Transverse colon (tissue), 4 donors: ENCODE measurements around the gene CLSTN2. TPM values are rescaled to one million over a fixed set of nuclear protein-coding genes. Genes with fewer than 3 reads are reported as not detected.

ENCODE experiments used
- DNase-seq: peaks from one replicate; pipeline ENCODE4 v3.0.0-alpha.2; 2019
- H3K27ac ChIP-seq, 4 donors: fragments of 200-600 bp; sonication (generic); 2 replicates each; pipeline ENCODE4 v1.5.1; 2016 to 2018; ENCODE audit warnings: inconsistent platforms in 4 of 4
- H3K27me3 ChIP-seq: fragments of 200-600 bp; sonication (generic); 2 replicates; pipeline ENCODE4 v1.5.1; 2017; ENCODE audit warnings: inconsistent platforms
- H3K36me3 ChIP-seq, 4 donors: fragments of 200-600 bp; sonication (generic); 2 replicates each; pipeline ENCODE4 v1.5.1; 2017 to 2019; ENCODE audit warnings: inconsistent platforms in 4 of 4
- H3K4me1 ChIP-seq, 4 donors: fragments of 200-600 bp; sonication (generic); 2 replicates each; pipeline ENCODE4 v1.5.1; 2017 to 2020; ENCODE audit warnings: inconsistent platforms in 4 of 4
- H3K4me3 ChIP-seq, 4 donors: fragments of 200-600 bp; sonication (generic); 1 replicate in 1 of 4; 2 replicates in 3 of 4; pipeline versions ENCODE4 v1.5.1 to v1.6.1; 2017 to 2019; ENCODE audit warnings: inconsistent platforms in 4 of 4
- H3K9me3 ChIP-seq, 2 donors: fragments of 200-600 bp; sonication (generic); 2 replicates each; pipeline ENCODE4 v1.5.1; 2017 to 2019; ENCODE audit warnings: inconsistent platforms in 2 of 2
- EP300 ChIP-seq: sonication (generic); formaldehyde crosslinking; IDR thresholded peaks from one replicate; pipeline ENCODE4 v1.6.1; 2017; ENCODE audit warnings: antibody characterized with exemption, low read depth
- POLR2A ChIP-seq: fragments of 450-650 bp; IDR thresholded peaks from one replicate; pipeline ENCODE4 v1.6.1; 2016; ENCODE audit warnings: antibody characterized with exemption, mild to moderate bottlenecking, moderate library complexity
- POLR2AphosphoS5 ChIP-seq, 3 donors: sonication (generic); formaldehyde crosslinking; IDR thresholded peaks; one replicate each; pipeline ENCODE4 v1.6.1; 2016; ENCODE audit warnings: antibody characterized with exemption in 3 of 3
- WGBS, 2 donors: methylation state at CpG; one replicate each; pipeline ENCODE4 v1.1.5; 2018; ENCODE audit warnings: low coverage in 1 of 2; 5-methylcytosine and 5-hydroxymethylcytosine counted together
- in situ Hi-C, 4 donors: fragments of 200-750 bp; cut with MboI; loops; one replicate each; pipeline versions ENCODE4 v1.15.0 to v1.15.1; 2017; ENCODE audit warnings: low sequenced_read_pairs in 3 of 4, low pct_ligation_motif_present in 1 of 4, low pct_unique_long_range_greater_than_20kb in 1 of 4
- intact Hi-C: fragments of 100-400 bp; cut with DNase I; formaldehyde crosslinking; loops from one replicate; pipeline ENCODE4 v1.15.1; 2023; ENCODE audit warnings: low total_unique reads
- total RNA-seq, 4 donors: library from RNA; depleted of rRNA; stranded (reverse); fragments of >200 nt; gene quantifications; one replicate each; pipeline ENCODE4 v1.1.0, GENCODE V29; 2016
- TF ChIP-seq, protein P1 (sequence below), 5 experiments: fragments of 200-600 bp in 3 of 5; fragments of 450-650 bp in 2 of 5; sonication (generic) in 3 of 5; IDR thresholded peaks; 1 replicate in 2 of 5; 2 replicates in 3 of 5; pipeline ENCODE4 v1.5.1; 2016 to 2017; ENCODE audit warnings: antibody characterized with exemption in 5 of 5, inconsistent platforms in 3 of 5, mild to moderate bottlenecking in 2 of 5, moderate library complexity in 1 of 5

The CLSTN2 gene
- total RNA-seq, 4 donors from 2014 or later: 0.60 to 9.0 (median 2.2) TPM

DNA sequence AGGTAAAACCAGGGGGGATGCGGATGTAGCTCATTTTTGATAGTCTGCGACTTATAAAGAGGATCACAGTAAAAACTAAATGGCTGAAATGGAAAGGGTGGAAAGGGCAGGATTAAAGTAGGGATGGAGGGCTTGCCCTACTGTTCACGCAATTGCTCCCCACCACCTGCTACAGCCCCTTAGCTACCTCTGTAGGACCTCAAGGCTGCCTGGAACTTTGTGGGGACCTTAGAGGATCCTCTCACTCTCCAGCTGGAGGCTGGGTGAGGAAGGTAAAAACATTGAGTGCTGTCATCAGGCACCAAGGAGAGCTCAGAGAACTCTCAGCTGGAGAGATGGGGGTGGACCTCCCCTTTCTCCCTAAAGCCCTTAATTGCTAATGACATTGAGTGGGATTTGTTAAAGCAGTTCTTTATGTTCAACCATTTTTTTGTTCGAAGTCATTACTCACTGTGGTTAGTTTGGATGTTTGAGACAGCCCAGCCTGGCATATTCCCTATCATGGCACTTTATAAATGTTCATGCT lies 213.0 kb downstream of the CLSTN2 start:
- TF ChIP-seq POLR2A (no peak), POLR2AphosphoS5 (IDR thresholded peaks at IDR 0.05) (no peak), EP300 (no peak)
- TF ChIP-seq, protein P1, sequence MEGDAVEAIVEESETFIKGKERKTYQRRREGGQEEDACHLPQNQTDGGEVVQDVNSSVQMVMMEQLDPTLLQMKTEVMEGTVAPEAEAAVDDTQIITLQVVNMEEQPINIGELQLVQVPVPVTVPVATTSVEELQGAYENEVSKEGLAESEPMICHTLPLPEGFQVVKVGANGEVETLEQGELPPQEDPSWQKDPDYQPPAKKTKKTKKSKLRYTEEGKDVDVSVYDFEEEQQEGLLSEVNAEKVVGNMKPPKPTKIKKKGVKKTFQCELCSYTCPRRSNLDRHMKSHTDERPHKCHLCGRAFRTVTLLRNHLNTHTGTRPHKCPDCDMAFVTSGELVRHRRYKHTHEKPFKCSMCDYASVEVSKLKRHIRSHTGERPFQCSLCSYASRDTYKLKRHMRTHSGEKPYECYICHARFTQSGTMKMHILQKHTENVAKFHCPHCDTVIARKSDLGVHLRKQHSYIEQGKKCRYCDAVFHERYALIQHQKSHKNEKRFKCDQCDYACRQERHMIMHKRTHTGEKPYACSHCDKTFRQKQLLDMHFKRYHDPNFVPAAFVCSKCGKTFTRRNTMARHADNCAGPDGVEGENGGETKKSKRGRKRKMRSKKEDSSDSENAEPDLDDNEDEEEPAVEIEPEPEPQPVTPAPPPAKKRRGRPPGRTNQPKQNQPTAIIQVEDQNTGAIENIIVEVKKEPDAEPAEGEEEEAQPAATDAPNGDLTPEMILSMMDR (IDR thresholded peaks at IDR 0.05): no peak

DNA sequence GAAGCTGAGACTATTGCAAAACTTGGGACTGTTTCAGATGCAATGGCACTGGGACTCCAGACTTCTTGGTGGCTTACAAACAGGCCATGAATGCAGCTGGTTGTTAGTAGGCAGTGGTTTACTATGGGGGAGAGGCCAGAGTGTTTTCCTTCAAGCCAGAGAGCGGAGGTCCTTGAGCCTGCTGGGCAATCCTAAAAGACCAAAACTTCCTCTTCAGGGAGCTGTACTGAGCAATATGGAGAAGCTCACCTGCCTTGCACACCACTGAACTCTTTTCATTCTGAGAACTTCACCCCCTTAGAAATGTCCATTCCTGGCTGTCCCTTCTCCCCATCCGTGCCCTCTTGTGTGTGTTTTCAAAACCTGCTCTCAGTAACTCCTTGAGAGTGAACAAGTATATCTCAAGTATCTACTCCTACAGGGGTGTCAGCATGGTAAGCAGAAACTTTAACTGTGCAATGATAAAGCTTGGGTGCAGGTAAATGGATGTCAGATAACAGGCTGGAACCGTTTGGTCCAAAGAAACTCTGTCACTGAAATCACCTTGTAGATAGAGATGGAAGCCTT lies 213.9 kb downstream of the CLSTN2 start:
- in situ Hi-C loops (no loop called here), intact Hi-C loops (no loop called here)
- H3K27ac ChIP-seq: no peak overlapping the region
- H3K4me1 ChIP-seq: no peaks in the 10 kb centered on the region
- TF ChIP-seq POLR2AphosphoS5 (IDR thresholded peaks at IDR 0.05): no peak
- TF ChIP-seq EP300: no peak
- TF ChIP-seq, protein P1 (IDR thresholded peaks at IDR 0.05): no peak
- TF ChIP-seq POLR2A: no peak
- H3K36me3 ChIP-seq: no peaks in the 10 kb centered on the region
- no peak for DNase-seq
- no peaks in the 10 kb centered on the region for H3K27me3 ChIP-seq
- H3K4me3 ChIP-seq: no peak overlapping the region
- H3K9me3 ChIP-seq: no peaks in the 10 kb centered on the region
- WGBS, 2 donors: 88% methylated on average over 3 of the region's 3 CpGs; no CpG with 5 or more reads in 1 of the 2 donors

More for the DNA sequence above, 213.0 kb downstream of the CLSTN2 start:
- 87 to 94% methylated on average over 3 to 4 of the region's 4 CpGs for WGBS, 2 donors
- Histone ChIP-seq H3K36me3 (no peaks in the 10 kb centered on the region), H3K27ac (no peak overlapping the region), H3K4me1 (no peaks in the 10 kb centered on the region), H3K27me3 (no peaks in the 10 kb centered on the region), H3K9me3 (no peaks in the 10 kb centered on the region), H3K4me3 (no peak overlapping the region)
- in situ Hi-C loops: no loop called here
- no peak for DNase-seq
- intact Hi-C loops: no loop called here

DNA sequence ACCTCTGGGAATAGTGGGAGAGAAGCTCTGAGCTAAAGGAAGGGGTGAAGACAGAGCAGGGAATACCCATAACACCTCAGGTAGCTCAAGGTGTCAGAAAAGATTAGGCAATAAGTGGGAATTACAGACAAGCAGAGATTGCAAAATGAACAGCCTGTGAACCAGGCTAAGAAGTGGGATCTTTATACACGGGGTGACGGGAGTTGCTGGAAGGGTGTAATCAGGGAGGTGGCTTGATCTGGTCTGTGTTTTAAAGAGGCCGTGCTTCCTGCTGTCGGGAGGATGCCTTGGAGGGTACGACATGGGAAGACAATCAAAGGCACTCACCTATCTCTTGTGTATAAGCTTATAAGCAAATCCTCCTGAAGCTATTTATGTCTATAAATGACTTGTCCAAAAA lies 216.3 kb downstream of the CLSTN2 start:
- no peaks in the 10 kb centered on the region for H3K27me3 ChIP-seq
- TF ChIP-seq POLR2A (no peak), POLR2AphosphoS5 (IDR thresholded peaks at IDR 0.05) (no peak), EP300 (no peak)
- TF ChIP-seq, protein P1 (IDR thresholded peaks at IDR 0.05): no peak
- in situ Hi-C loops: no loop called here
- intact Hi-C loops: no loop called here
- no peak for DNase-seq
- no peaks in the 10 kb centered on the region for H3K36me3 ChIP-seq
- H3K4me3 ChIP-seq: no peak overlapping the region
- H3K4me1 ChIP-seq: no peaks in the 10 kb centered on the region
- H3K9me3 ChIP-seq: no peaks in the 10 kb centered on the region
- WGBS, 2 donors: 80% methylated on average over 5 of the region's 5 CpGs; no CpG with 5 or more reads in 1 of the 2 donors
- H3K27ac ChIP-seq: no peak overlapping the region

DNA sequence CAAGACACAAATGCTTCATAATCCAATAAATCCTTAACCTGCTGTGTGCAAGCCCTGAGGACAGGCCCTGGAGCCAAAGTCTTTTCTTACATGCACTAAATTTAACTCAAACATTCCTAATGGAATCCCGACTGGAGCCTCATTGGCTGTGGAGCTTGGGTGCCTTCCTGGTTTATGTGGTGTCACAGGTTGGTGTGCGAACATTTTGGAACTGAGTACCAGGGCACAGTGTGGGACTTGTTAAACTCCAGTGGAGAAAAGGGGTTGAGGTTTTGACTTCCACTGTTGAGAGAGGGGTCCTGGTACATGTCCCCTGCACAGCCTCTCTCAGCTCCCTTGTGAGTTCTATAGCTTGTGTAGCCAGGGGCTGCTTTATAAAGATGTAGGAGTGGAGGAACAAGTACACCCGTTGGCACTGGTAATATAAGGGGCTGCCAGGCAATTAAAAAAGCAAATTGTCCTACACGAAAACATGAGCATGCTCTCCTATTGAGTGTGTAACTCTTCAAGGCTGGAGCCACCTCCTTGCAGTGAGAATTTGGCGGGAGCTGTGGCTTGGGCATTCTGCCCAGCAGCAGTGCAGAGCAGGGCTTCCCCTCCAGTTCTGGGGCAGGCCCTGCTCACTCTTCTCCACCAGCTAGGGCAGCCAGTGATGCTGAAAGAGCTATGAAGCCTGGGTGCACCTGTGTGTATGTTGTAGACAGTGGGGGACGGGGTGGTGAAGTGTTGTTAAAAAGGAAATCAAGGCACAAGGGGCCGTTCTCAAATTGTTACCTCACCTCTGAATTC lies 218.1 kb downstream of the CLSTN2 start:
- Histone ChIP-seq H3K4me3 (no peak overlapping the region), H3K36me3 (no peaks in the 10 kb centered on the region), H3K27me3 (no peaks in the 10 kb centered on the region), H3K27ac (no peak overlapping the region), H3K4me1 (no peaks in the 10 kb centered on the region), H3K9me3 (no peaks in the 10 kb centered on the region)
- TF ChIP-seq POLR2AphosphoS5 (IDR thresholded peaks at IDR 0.05): no peak
- no peak for DNase-seq
- 70 to 71% methylated on average over 2 to 7 of the region's 7 CpGs for WGBS, 2 donors
- in situ Hi-C loops (no loop called here), intact Hi-C loops (no loop called here)
